K562 (cell line): Measurements from ENCODE around the gene ANKRD34B. TPM values are rescaled to one million over a fixed set of nuclear protein-coding genes. Genes with fewer than 3 reads are reported as not detected.

Source experiments
- ATAC-seq: fragments of 200-7000 bp; cut with Tn5 transposase; 3 replicates; pipeline ENCODE4 v1.9.1; 2020; ENCODE audit warnings: moderate library complexity
- BruUV-seq: library from RNA; stranded (reverse); fragments of 400-500 nt; replicated peaks from 2 replicates; lab custom pipeline; 2021; lab: Mats Ljungman, UMichigan
- CTCF ChIA-PET: fragments of 300-600 bp; formaldehyde crosslinking; extraction: SDS; loops from one replicate; lab custom pipeline; 2021; ENCODE audit warnings: low intra/inter-chr PET ratio; lab: Yijun Ruan, JAX
- POLR2A ChIA-PET: fragments of 300-600, 350-650 bp; sonication (Branson Sonifier 250); formaldehyde crosslinking; extraction: SDS; loops from one replicate; lab custom pipeline; 2021; ENCODE audit warnings: antibody characterized with exemption, inconsistent platforms; lab: Yijun Ruan, JAX
- DNase-seq, 4 experiments: peaks; one replicate each; pipeline versions ENCODE4 v3.0.0 to v3.0.0-alpha.2; 2011 to 2018; ENCODE audit warnings: low spot score in 3 of 4, mixed read lengths in 3 of 4; ENCODE audit errors: extremely low read depth in 1 of 4
- FAIRE-seq: peaks from 2 replicates; lab custom pipeline; 2011; peaks lifted over from hg19 to GRCh38; lab: Jason Lieb, UNC
- H2AFZ ChIP-seq: 2 replicates; pipeline ENCODE4 v1.6.0; 2011; ENCODE audit warnings: low read depth, low read length, control low read depth, inconsistent platforms
- H3K27ac ChIP-seq: fragments of 200-600 bp; 3 replicates; pipeline ENCODE4 v1.8.0; 2011; ENCODE audit warnings: low read depth, mild to moderate bottlenecking, control low read depth, inconsistent platforms, low read length, moderate library complexity, mixed read lengths; ENCODE audit errors: extremely low read depth
- H3K27me3 ChIP-seq, 2 experiments: fragments of 300-600 bp in 1 of 2; 2 replicates in 1 of 2; 3 replicates in 1 of 2; pipeline versions ENCODE4 v1.6.0 to v1.8.0; 2011; ENCODE audit warnings: inconsistent platforms in 2 of 2, low read length in 2 of 2, mild to moderate bottlenecking in 1 of 2, mixed read lengths in 1 of 2, moderate library complexity in 1 of 2; ENCODE audit not compliant: control insufficient read depth in 2 of 2, insufficient read depth in 2 of 2
- H3K36me3 ChIP-seq: fragments of 300-600 bp; 3 replicates; pipeline ENCODE4 v1.8.0; 2011; ENCODE audit warnings: mild to moderate bottlenecking, low read length, inconsistent platforms; ENCODE audit not compliant: control insufficient read depth, insufficient read depth
- H3K4me1 ChIP-seq, 2 experiments: fragments of 200-600 bp in 1 of 2; replicated peaks in 1 of 2; 2 replicates in 1 of 2; 3 replicates in 1 of 2; pipeline versions ENCODE4 v1.5.1 to v1.8.0; 2011; ENCODE audit warnings: inconsistent platforms in 2 of 2, low read length in 2 of 2, mild to moderate bottlenecking in 1 of 2, mixed read lengths in 1 of 2, moderate library complexity in 1 of 2; ENCODE audit not compliant: control insufficient read depth in 2 of 2, insufficient read depth in 2 of 2
- H3K4me2 ChIP-seq: 2 replicates; pipeline ENCODE4 v1.6.1; 2011; ENCODE audit warnings: low read length, control low read depth, inconsistent platforms, mixed read lengths; ENCODE audit not compliant: insufficient read depth
- H3K4me3 ChIP-seq: fragments of 200-600 bp; sonication (generic), shearing (Covaris generic); 2 replicates; pipeline ENCODE4 v1.5.1; 2016; ENCODE audit warnings: control low read depth, inconsistent platforms
- H3K79me2 ChIP-seq: fragments of 200-600 bp; 3 replicates; pipeline ENCODE4 v1.8.0; 2011; ENCODE audit warnings: low read length, inconsistent platforms; ENCODE audit not compliant: control insufficient read depth, insufficient read depth
- H3K9ac ChIP-seq, 2 experiments: 2 replicates each; pipeline versions ENCODE4 v1.6.0 to v1.6.1; 2011; ENCODE audit warnings: low read depth in 2 of 2, low read length in 2 of 2, control low read depth in 1 of 2, inconsistent platforms in 1 of 2, mild to moderate bottlenecking in 1 of 2, mixed read lengths in 1 of 2; ENCODE audit not compliant: insufficient read depth in 1 of 2
- H3K9me1 ChIP-seq: one replicate; pipeline ENCODE4 v1.6.0; 2011; ENCODE audit warnings: inconsistent platforms, mild to moderate bottlenecking, low read length, moderate library complexity; ENCODE audit not compliant: control insufficient read depth, insufficient read depth
- H3K9me3 ChIP-seq: replicated peaks from 2 replicates; pipeline ENCODE4 v1.5.1; 2011; ENCODE audit warnings: low read depth, low read length, inconsistent platforms; ENCODE audit not compliant: control insufficient read depth, insufficient read depth
- H4K20me1 ChIP-seq: replicated peaks from 2 replicates; pipeline ENCODE4 v1.6.1; 2011; ENCODE audit warnings: low read length, inconsistent platforms, mixed read lengths; ENCODE audit not compliant: control insufficient read depth, insufficient read depth
- FUS ChIP-seq: fragments of 200-400 bp; formaldehyde crosslinking; optimal IDR thresholded peaks from 2 replicates; pipeline ENCODE3; 2017; ENCODE audit warnings: low read depth, low read length
- HEY1 ChIP-seq: fragments of 250-450 bp; sonication (Bioruptor Pico); IDR thresholded peaks from 2 replicates; pipeline ENCODE4 v1.5.0; 2020; ENCODE audit warnings: mild to moderate bottlenecking, moderate library complexity, borderline replicate concordance
- RHOXF2B ChIP-seq: fragments of 250-450 bp; sonication (Bioruptor Pico); conservative IDR thresholded peaks from 2 replicates; pipeline ENCODE4 v1.5.1; 2021
- ZC3H4 ChIP-seq: sonication (generic); formaldehyde crosslinking; IDR thresholded peaks from 2 replicates; pipeline ENCODE4 v1.9.0; 2021; ENCODE audit warnings: missing genetic modification reagents, borderline replicate concordance
- WGBS: fragments of 100-300 bp; shearing (Covaris generic); methylation state at CpG from one replicate; pipeline ENCODE4 v1.1.6; 2016; ENCODE audit warnings: low coverage, mixed read lengths; ENCODE audit not compliant: insufficient coverage; ENCODE audit errors: missing lambda C conversion rate; 5-methylcytosine and 5-hydroxymethylcytosine counted together
- in situ Hi-C: fragments of 300-500 bp; cut with MboI; formaldehyde crosslinking; loops from 4 replicates; pipeline ENCODE4 v1.15.0; 2018; ENCODE audit warnings: inconsistent platforms, mixed read lengths
- intact Hi-C: fragments of 100-400 bp; cut with micrococcal nuclease; formaldehyde crosslinking; loops from 2 replicates; pipeline ENCODE4 v1.14.2; 2022
- polyA plus RNA-seq, 8 experiments: library from polyadenylated mRNA; depleted of rRNA in 4 of 8; stranded (reverse) in 5 of 8; unstranded in 3 of 8; fragments of >200 nt; fragmentation: Nextera tagmentation in 2 of 8; fragmentation: Illumina TruSeq in 1 of 8; extraction: Ambion mirVana in 2 of 8; extraction: Trizol in 1 of 8; gene quantifications; 2 replicates each; pipeline versions ENCODE4 v1.2.1 to v1.2.3, GENCODE V29; 2011 to 2014; ENCODE audit warnings: inconsistent platforms in 1 of 8, missing spikeins in 1 of 8
- total RNA-seq, 7 experiments: library from RNA; depleted of rRNA in 6 of 7; stranded (reverse); fragments of >200 nt in 6 of 7; fragmentation: Illumina TruSeq in 2 of 7; extraction: Trizol in 2 of 7; gene quantifications; 2 replicates each; pipeline versions ENCODE4 v1.2.1 to v1.2.3, GENCODE V29; 2011 to 2021; ENCODE audit warnings: low replicate concordance in 1 of 7
- TF ChIP-seq, protein P1 (sequence below), 2 experiments: IDR thresholded peaks; 2 replicates each; pipeline ENCODE4 v1.6.1; 2011; ENCODE audit warnings: borderline replicate concordance in 1 of 2, control low read depth in 1 of 2, low read depth in 1 of 2, low read length in 1 of 2, mild to moderate bottlenecking in 1 of 2, mixed read lengths in 1 of 2, moderate library complexity in 1 of 2; ENCODE audit not compliant: insufficient read depth in 1 of 2, insufficient read length in 1 of 2, poor library complexity in 1 of 2, severe bottlenecking in 1 of 2; ENCODE audit errors: extremely low read depth in 1 of 2
- TF ChIP-seq, protein P2 (sequence below): sonication (generic); IDR thresholded peaks from 2 replicates; pipeline ENCODE4 v1.6.1; 2016

ANKRD34B gene
- total and polyA plus RNA-seq, 9 of the 15 experiments (the other 6 are each of a cell fraction or from before 2014, with no cell fraction given), result not detected

- intact Hi-C loops, result no loop called here
- ChIA-PET CTCF (no interaction called here), POLR2A (interaction anchor here (1.1 to 1.2 kb wide), 2 partner anchors 29 to 36 kb away, joined by 3 read pairs; no protein-coding TSS in a partner anchor)
- Histone ChIP-seq H3K36me3 (no peaks in the 10 kb centered on the region), H3K79me2 (no peaks in the 10 kb centered on the region), H3K9ac (no peak overlapping the region), H3K4me2 (no peak overlapping the region), H3K9me3 (no peaks in the 10 kb centered on the region), H3K4me3 (no peak overlapping the region), H3K27me3 (peaks cover 9 to 12% of the 10 kb centered on the region in 2 experiments; a peak in 4 of 5 replicates), H3K27ac (no peak overlapping the region), H3K9me1 (no peaks in the 10 kb centered on the region), H4K20me1 (no peaks in the 10 kb centered on the region; the same call in 1 of the 2 replicates), H2AFZ (peak overlapping the region; percentile 36; the same call in 1 of the 2 replicates), H3K4me1 (no peaks in the 10 kb centered on the region; a peak in 1 of 5 replicates)
- FAIRE-seq (no peak), ATAC-seq (no peak; the same call in 2 of the 3 replicates), DNase-seq (no peak)
- WGBS, result 9% methylated on average over 2 of the region's 2 CpGs
- in situ Hi-C loops, result no loop called here
- BruUV-seq, result no TSS peak
- TF ChIP-seq FUS (no peak), ZC3H4 (CRISPR knock-in tag) (no peak), RHOXF2B (CRISPR knock-in tag) (no peak), HEY1 (no peak)
- TF ChIP-seq, protein P1, sequence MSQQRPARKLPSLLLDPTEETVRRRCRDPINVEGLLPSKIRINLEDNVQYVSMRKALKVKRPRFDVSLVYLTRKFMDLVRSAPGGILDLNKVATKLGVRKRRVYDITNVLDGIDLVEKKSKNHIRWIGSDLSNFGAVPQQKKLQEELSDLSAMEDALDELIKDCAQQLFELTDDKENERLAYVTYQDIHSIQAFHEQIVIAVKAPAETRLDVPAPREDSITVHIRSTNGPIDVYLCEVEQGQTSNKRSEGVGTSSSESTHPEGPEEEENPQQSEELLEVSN (IDR thresholded peaks at IDR 0.05; ENCODE audit: borderline replicate concordance in 1 of 2, extremely low read depth in 1 of 2, insufficient read depth in 1 of 2, insufficient read length in 1 of 2, low read depth in 1 of 2, low read length in 1 of 2, poor library complexity in 1 of 2, severe bottlenecking in 1 of 2), result no peak
- TF ChIP-seq, protein P2, sequence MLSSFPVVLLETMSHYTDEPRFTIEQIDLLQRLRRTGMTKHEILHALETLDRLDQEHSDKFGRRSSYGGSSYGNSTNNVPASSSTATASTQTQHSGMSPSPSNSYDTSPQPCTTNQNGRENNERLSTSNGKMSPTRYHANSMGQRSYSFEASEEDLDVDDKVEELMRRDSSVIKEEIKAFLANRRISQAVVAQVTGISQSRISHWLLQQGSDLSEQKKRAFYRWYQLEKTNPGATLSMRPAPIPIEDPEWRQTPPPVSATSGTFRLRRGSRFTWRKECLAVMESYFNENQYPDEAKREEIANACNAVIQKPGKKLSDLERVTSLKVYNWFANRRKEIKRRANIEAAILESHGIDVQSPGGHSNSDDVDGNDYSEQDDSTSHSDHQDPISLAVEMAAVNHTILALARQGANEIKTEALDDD, result no peak
These were observed 22.7 kb upstream of the ANKRD34B start for GRCh38 chr5:80592761-80593160.
